IMR-90 (cell line): ENCODE data around the gene DUS3L.

Source experiments
- CHD1 ChIP-seq: IDR thresholded peaks from 2 replicates; pipeline ENCODE4 v1.6.1; 2012; ENCODE audit warnings: low read depth, low read length, improper control_type of control experiment
- CTCF ChIP-seq: conservative IDR thresholded peaks from 2 replicates; pipeline ENCODE4 v1.5.1; 2012; ENCODE audit warnings: mild to moderate bottlenecking, low read depth, low read length, improper control_type of control experiment
- FOS ChIP-seq: fragments of 150-350 bp; IDR thresholded peaks from 2 replicates; pipeline ENCODE4 v1.6.1; 2016; ENCODE audit warnings: low read depth, low read length
- MAZ ChIP-seq: IDR thresholded peaks from 2 replicates; pipeline ENCODE4 v1.6.1; 2012; ENCODE audit warnings: low read depth, mild to moderate bottlenecking, low read length, improper control_type of control experiment, moderate library complexity, borderline replicate concordance
- POLR2A ChIP-seq: IDR thresholded peaks from 2 replicates; pipeline ENCODE4 v1.6.1; 2012; ENCODE audit warnings: mild to moderate bottlenecking, low read depth, low read length
- RAD21 ChIP-seq: IDR thresholded peaks from 2 replicates; pipeline ENCODE4 v1.6.1; 2012; ENCODE audit warnings: low read length, improper control_type of control experiment
- SMC3 ChIP-seq: fragments of 150-350 bp; IDR thresholded peaks from 2 replicates; pipeline ENCODE4 v1.6.1; 2016; ENCODE audit warnings: low read depth, mild to moderate bottlenecking, antibody characterized with exemption, low read length, moderate library complexity
- USF2 ChIP-seq: fragments of 150-350 bp; IDR thresholded peaks from 2 replicates; pipeline ENCODE4 v1.6.1; 2017; ENCODE audit warnings: mild to moderate bottlenecking, antibody characterized with exemption, low read length, low read depth

GRCh38 chr19:5789351-5789761 lies 1.6 kb downstream of the DUS3L start:
- TF ChIP-seq RAD21 (no peak), CTCF (no peak), USF2 (no peak), SMC3 (no peak), POLR2A (no peak), FOS (no peak), CHD1 (no peak), MAZ (no peak)
